WERI-Rb-1 (cell line): ENCODE data around the gene CUEDC1.

ENCODE experiments used
- DNase-seq: peaks from one replicate; pipeline ENCODE4 v3.0.0-alpha.2; 2020
- H3K27ac ChIP-seq: fragments of 250-450 bp; sonication (Bioruptor Pico); 2 replicates; pipeline ENCODE4 v1.5.1; 2020; ENCODE audit warnings: mild to moderate bottlenecking, moderate library complexity
- H3K27me3 ChIP-seq: fragments of 250-450 bp; sonication (Bioruptor Pico); 2 replicates; pipeline ENCODE4 v1.5.1; 2021; ENCODE audit warnings: mild to moderate bottlenecking, low read depth, moderate library complexity; ENCODE audit not compliant: insufficient read depth, severe bottlenecking
- H3K36me3 ChIP-seq: fragments of 250-450 bp; sonication (Bioruptor Pico); 2 replicates; pipeline ENCODE4 v1.5.1; 2020; ENCODE audit warnings: mild to moderate bottlenecking, moderate library complexity
- H3K4me3 ChIP-seq: 2 replicates; pipeline ENCODE4 v1.5.1; 2011; ENCODE audit warnings: low read depth, mild to moderate bottlenecking, control low read depth, low read length
- H3K9me3 ChIP-seq: fragments of 250-450 bp; sonication (Bioruptor Pico); 2 replicates; pipeline ENCODE4 v1.5.1; 2021; ENCODE audit warnings: mild to moderate bottlenecking, moderate library complexity; ENCODE audit not compliant: severe bottlenecking
- CTCF ChIP-seq: IDR thresholded peaks from 2 replicates; pipeline ENCODE4 v1.5.1; 2011; ENCODE audit warnings: low read depth, mild to moderate bottlenecking, control low read depth, inconsistent platforms, low read length

The CUEDC1 gene

GRCh38 chr17:57892146-57892819, 62.9 kb downstream of the CUEDC1 start:
- Histone ChIP-seq H3K4me3 (no peak overlapping the region), H3K36me3 (no peaks in the 10 kb centered on the region), H3K9me3 (no peaks in the 10 kb centered on the region), H3K27me3 (no peaks in the 10 kb centered on the region), H3K27ac (peak overlapping the region; percentile 82)
- peak; percentile 99 for TF ChIP-seq CTCF
- peak; percentile 93 for DNase-seq

GRCh38 chr17:57890857-57891232, 64.4 kb downstream of the CUEDC1 start:
- no peak overlapping the region for H3K27ac ChIP-seq
- H3K9me3 ChIP-seq = no peaks in the 10 kb centered on the region
- DNase-seq = no peak
- TF ChIP-seq CTCF = no peak
- no peak overlapping the region for H3K4me3 ChIP-seq
- no peaks in the 10 kb centered on the region for H3K27me3 ChIP-seq
- no peaks in the 10 kb centered on the region for H3K36me3 ChIP-seq

GRCh38 chr17:57889892-57890856, 65.0 kb downstream of the CUEDC1 start:
- no peak for TF ChIP-seq CTCF
- peak overlapping the region; percentile 57 for H3K27ac ChIP-seq
- DNase-seq = peak; percentile 57

GRCh38 chr17:57889252-57889651, 66.0 kb downstream of the CUEDC1 start:
- no peak for DNase-seq
- TF ChIP-seq CTCF = no peak
- no peak overlapping the region for H3K4me3 ChIP-seq
- H3K36me3 ChIP-seq = peaks cover 6% of the 10 kb centered on the region
- H3K9me3 ChIP-seq = no peaks in the 10 kb centered on the region
- H3K27me3 ChIP-seq = no peaks in the 10 kb centered on the region
- H3K27ac ChIP-seq = peak overlapping the region; percentile 57

More at GRCh38 chr17:57889892-57890856, 65.0 kb downstream of the CUEDC1 start:
- H3K9me3 ChIP-seq = no peaks in the 10 kb centered on the region
- H3K4me3 ChIP-seq = no peak overlapping the region
- H3K27me3 ChIP-seq = no peaks in the 10 kb centered on the region
- no peaks in the 10 kb centered on the region for H3K36me3 ChIP-seq

- Histone ChIP-seq H3K27ac (peak overlapping the region; percentile 57; the same call in 1 of the 2 replicates), H3K36me3 (peaks cover 6% of the 10 kb centered on the region), H3K4me3 (no peak overlapping the region), H3K27me3 (no peaks in the 10 kb centered on the region), H3K9me3 (no peaks in the 10 kb centered on the region)
- no peak for TF ChIP-seq CTCF
- no peak for DNase-seq
Measured at GRCh38 chr17:57888311-57889216, 66.6 kb downstream of the CUEDC1 start.
